ENCODE results near the gene RFTN1. TPM values are rescaled to one million over a fixed set of nuclear protein-coding genes. Genes with fewer than 3 reads are reported as not detected.

The RFTN1 gene
- total RNA-seq, 1 donor from 2014 or later: 53.4 TPM

- no peak for DNase-seq (ENCODE audit: low spot score)
- peak overlapping the region; percentile 42 for H3K27ac Mint-ChIP-seq (ENCODE audit: unreplicated experiment)
- H3K4me3 Mint-ChIP-seq (ENCODE audit: unreplicated experiment): no peak overlapping the region
- no peaks in the 10 kb centered on the region for H3K9me3 Mint-ChIP-seq (ENCODE audit: low read depth)
- no peak for TF ChIP-seq CTCF (IDR thresholded peaks at IDR 0.05)
- H3K36me3 Mint-ChIP-seq (ENCODE audit: low read depth): peaks cover 18% of the 10 kb centered on the region
- H3K27me3 Mint-ChIP-seq (ENCODE audit: low read depth): no peaks in the 10 kb centered on the region
- peaks cover 46% of the 10 kb centered on the region for H3K4me1 Mint-ChIP-seq (ENCODE audit: low read depth)
Measured at GRCh38 chr3:16372362-16373292, 140.9 kb downstream of the RFTN1 start.

- Mint-ChIP-seq H3K4me3 (ENCODE audit: unreplicated experiment) (no peak overlapping the region), H3K4me1 (ENCODE audit: low read depth) (peaks cover 46% of the 10 kb centered on the region), H3K9me3 (ENCODE audit: low read depth) (no peaks in the 10 kb centered on the region), H3K36me3 (ENCODE audit: low read depth) (peaks cover 18% of the 10 kb centered on the region), H3K27ac (ENCODE audit: unreplicated experiment) (no peak overlapping the region), H3K27me3 (ENCODE audit: low read depth) (no peaks in the 10 kb centered on the region)
- no peak for DNase-seq (ENCODE audit: low spot score)
- no peak for TF ChIP-seq CTCF (IDR thresholded peaks at IDR 0.05)
Measured at GRCh38 chr3:16370872-16371740, 142.4 kb downstream of the RFTN1 start.

- Mint-ChIP-seq H3K4me1 (ENCODE audit: low read depth) (peaks cover 46% of the 10 kb centered on the region), H3K36me3 (ENCODE audit: low read depth) (peaks cover 19% of the 10 kb centered on the region), H3K4me3 (ENCODE audit: unreplicated experiment) (no peak overlapping the region), H3K27me3 (ENCODE audit: low read depth) (no peaks in the 10 kb centered on the region), H3K27ac (ENCODE audit: unreplicated experiment) (peak overlapping the region; percentile 39), H3K9me3 (ENCODE audit: low read depth) (no peaks in the 10 kb centered on the region)
- no peak for TF ChIP-seq CTCF (IDR thresholded peaks at IDR 0.05)
- DNase-seq (ENCODE audit: low spot score): no peak
Measured at GRCh38 chr3:16370503-16370871, 143.0 kb downstream of the RFTN1 start.

- TF ChIP-seq CTCF (IDR thresholded peaks at IDR 0.05): no peak
- Mint-ChIP-seq H3K36me3 (ENCODE audit: low read depth) (peaks cover 19% of the 10 kb centered on the region), H3K4me3 (ENCODE audit: unreplicated experiment) (no peak overlapping the region), H3K4me1 (ENCODE audit: low read depth) (peaks cover 46% of the 10 kb centered on the region), H3K27ac (ENCODE audit: unreplicated experiment) (peak overlapping the region; percentile 39), H3K9me3 (ENCODE audit: low read depth) (no peaks in the 10 kb centered on the region), H3K27me3 (ENCODE audit: low read depth) (no peaks in the 10 kb centered on the region)
- DNase-seq (ENCODE audit: low spot score): no peak
Measured at GRCh38 chr3:16369885-16370284, 143.6 kb downstream of the RFTN1 start.

- H3K27me3 Mint-ChIP-seq (ENCODE audit: low read depth): no peaks in the 10 kb centered on the region
- H3K27ac Mint-ChIP-seq (ENCODE audit: unreplicated experiment): peak overlapping the region; percentile 39
- H3K4me1 Mint-ChIP-seq (ENCODE audit: low read depth): peaks cover 46% of the 10 kb centered on the region
- no peak overlapping the region for H3K4me3 Mint-ChIP-seq (ENCODE audit: unreplicated experiment)
- H3K9me3 Mint-ChIP-seq (ENCODE audit: low read depth): no peaks in the 10 kb centered on the region
- no peak for TF ChIP-seq CTCF (IDR thresholded peaks at IDR 0.05)
- DNase-seq (ENCODE audit: low spot score): no peak
- H3K36me3 Mint-ChIP-seq (ENCODE audit: low read depth): peaks cover 19% of the 10 kb centered on the region
Measured at GRCh38 chr3:16369276-16369675, 144.2 kb downstream of the RFTN1 start.
